GM21367 (cell line): ENCODE measurements around the gene MAP4K3.
"Not testable (repeated sequence)": the region's sequence is repeated elsewhere in the genome, so short reads cannot be mapped to it uniquely, and the experiment has no call there.

ENCODE experiments used
- ATAC-seq: cut with Tn5 transposase; IDR thresholded peaks from one replicate; pipeline ENCODE4 v1.9.1; 2021; ENCODE audit not compliant: unreplicated experiment

MAP4K3 gene

DNA sequence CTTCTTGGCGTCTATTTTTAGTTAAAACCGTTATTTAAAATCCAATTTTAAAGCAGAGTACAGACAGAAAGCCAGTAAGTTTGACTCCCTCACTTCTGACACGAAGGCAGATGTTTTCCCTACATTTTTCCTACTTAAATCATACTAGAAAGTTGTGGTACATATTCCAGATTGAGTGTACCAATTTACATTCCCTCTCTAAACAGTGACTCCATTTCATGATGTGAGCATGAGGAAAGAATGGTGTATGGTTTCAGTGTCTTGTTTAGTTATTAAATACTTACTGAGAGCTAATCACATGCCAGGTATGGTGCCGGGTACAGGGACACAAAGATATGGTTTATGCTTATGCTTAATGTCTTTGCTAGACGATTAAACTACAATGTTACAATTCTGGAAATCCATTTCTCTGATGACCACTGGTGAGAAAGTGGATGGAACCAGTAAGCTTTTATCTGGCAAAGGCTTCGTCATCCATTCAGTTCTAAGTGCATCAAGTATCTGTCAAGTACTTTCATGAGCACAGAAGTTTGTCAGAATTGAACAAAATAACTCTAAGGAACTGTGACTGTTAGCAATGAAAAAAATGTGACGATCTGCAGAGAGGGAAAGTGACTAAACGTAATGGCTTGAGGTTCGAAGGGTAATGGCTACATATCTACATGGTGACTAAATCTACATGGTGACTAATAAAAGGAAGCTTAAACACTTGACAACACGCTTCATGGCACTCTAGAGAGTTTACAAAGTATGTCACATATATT, 25.7 kb downstream of the MAP4K3 start:
- no peak for ATAC-seq

DNA sequence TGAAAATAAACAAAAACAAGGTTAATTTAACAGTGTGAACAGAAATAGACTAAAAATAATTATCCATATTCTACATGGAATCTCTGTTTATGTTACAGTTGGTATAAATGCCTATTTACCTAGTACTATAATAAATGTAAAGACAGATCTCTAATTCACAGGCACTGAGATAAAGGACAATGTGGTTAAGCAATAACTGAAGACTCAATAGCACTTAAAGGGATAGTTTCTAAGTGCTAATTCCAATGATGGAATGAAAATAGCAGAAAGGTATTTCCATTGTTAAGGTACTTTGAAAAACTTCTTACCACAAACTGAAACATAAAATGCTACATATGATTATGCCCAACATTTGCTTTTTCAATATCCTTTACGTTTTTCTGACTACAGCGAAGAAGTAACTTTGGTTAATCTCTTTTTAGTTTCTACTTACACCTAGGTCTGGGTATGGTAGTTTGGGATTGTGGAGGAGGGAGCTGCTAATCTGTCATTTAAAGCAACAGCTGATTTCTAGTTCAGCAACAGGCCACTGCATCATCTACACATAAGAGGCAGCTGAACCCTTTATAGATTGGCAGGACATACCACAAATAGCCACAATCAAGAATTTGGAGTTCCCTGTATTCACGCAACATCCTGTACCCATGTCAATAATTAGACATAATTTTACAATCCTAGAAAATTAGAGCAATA, 27.2 kb downstream of the MAP4K3 start:
- ATAC-seq = no peak

DNA sequence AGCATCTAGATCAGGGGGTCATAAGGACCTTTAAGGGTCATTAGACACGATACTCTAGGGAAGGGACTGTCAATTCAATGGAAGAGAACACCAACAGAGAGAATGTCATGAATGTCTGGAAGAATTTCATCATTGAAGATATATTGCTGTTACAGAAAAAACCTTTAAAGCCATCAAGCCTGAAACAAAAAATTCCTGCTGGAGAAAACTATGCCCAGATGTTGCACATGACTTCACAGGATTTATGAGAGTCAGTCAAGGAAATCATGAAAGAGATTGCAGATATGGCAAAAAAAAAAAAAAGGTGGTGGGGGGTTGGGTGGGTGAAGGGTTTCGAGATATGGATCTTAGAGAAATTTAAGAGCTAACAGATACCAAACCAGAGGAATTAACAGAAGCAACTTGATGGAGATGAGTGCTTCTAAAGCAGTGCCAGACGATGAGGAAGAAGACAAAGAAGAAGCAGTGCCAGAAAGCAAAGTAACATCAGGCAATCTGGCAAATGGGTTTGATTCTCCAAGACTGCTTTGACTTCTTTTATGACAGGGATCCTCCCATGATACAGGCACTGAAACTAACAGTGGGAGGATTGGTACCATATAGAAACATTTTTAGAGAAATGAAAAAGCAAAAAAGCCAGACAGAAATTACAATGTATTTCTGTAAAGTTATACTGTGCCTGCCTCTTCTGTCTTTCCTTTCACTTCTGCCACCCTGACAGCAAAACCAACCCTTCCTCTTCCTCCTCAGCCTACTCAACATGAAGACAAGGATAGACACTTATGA, 28.5 kb downstream of the MAP4K3 start:
- peak; percentile 53 for ATAC-seq

DNA sequence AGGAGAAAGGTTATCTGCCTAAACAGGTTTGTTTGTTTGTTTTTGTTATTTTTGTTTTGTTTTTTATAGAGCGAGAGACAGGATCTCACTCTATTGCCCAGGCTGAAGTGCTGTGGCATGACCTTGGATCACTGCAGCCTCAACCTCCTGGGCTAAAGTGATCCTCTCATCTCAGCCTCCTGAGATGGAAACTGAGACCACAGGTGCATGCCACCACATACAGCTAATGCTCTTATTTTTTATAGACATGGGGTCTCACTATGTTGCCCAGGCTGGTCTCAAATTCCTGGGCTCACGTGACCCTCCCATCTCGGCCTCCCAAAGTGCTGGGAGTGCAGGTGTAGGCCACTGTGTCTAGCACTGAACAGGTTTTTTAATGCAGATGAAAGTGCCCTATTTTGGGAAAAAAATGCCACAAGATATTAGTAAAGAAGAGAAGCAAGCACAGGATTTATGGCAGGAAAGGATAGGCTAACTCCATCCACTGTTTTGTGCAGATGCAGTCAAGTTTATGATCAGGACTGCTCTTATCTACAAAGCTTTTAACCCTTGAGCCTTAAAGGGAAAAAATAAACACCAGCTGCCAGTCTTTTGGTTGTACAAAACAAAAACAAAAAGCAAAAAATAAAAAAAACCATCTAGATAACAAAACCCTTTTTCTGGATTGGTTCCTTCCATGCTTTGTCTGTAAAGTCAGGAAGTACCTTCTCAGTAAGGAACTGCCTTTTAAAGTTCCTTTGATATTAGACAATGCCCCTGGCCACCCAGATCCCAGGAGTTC, 29.4 kb downstream of the MAP4K3 start:
- ATAC-seq = no peak

- no peak for ATAC-seq
Observed at GRCh38 chr2:39405364-39405763, 31.7 kb downstream of the MAP4K3 start.

DNA sequence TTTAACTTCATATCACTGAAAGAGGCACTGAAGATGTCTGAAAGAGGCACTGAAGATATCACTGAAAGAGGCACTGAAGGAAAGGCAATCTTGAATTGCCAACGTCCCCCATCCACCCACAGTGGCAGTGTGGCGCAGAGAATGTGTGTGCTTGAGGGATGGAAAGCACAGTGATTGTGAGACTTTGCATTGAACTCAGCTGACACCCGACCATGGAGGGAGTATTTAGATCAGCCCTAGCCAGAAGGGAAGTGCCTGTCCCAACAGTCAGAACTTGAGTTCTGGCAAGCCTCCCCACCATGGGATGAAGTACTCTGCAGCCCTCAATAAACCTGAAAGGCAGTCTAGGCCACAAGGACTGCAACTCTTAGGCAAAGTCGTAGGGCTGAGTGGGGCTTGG, 33.8 kb downstream of the MAP4K3 start:
- no peak for ATAC-seq

- ATAC-seq = no peak
Observed at GRCh38 chr2:39401319-39401718, 35.8 kb downstream of the MAP4K3 start.

DNA sequence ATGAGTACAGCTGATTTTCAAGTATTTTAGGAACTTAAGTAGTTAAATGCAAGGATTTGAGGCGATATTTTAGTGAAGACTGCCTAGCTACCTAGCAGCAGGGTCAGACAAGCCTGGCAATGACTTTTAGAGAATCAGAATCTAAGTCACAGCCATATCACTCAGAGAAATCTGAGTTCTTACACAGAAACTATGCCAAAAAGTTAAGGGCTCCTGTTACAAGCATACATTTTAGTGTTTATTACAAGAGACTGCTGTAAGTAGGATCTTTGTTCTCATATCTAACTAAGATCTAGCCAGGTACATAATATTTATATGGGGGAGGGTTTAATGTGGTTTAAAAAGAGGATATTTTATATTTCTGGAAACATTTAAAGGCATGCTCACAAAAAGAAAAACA, 37.5 kb downstream of the MAP4K3 start:
- ATAC-seq = no peak

- no peak for ATAC-seq
Observed at GRCh38 chr2:39395313-39395712, 41.8 kb downstream of the MAP4K3 start.

DNA sequence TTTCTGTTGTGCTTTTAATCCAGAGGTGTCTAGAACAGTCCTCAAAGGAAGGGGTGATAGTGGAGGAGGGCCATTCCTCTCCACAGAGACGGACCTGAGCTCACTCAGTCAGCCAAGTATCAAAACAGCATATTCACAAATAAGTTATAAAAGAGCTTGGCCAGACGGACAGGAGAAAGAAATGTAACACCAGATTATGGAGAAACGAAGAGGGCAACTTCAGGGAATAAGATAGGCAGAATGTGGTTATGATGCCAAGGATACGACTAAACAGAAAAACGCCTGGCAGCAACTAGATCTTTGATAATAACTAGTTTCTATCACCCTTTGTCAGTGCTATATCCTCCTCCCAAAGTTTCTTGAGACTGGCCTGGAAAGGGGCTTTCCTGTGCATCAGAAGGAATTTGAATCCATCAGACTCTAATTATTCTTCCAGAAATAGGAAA, 42.5 kb downstream of the MAP4K3 start:
- ATAC-seq = no peak

DNA sequence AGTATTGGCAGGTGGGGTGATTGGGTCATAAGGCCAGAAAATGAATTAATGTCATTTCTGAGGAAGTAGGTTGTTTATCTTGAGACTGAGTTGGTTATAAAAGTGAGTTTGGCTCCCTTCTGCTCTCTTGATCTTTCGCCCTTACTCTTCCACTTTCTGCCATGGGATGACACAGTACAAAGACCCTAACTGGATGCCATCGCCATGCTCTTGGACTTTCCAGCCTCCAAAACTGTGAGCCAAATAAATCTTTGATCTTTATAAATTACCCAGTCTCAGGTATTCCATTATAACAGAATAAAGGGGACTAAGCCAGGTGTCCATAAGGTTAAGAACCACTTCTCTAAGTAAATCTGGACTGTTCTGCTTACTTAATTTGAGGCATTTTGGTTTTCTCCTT, 44.4 kb downstream of the MAP4K3 start:
- no peak for ATAC-seq

- ATAC-seq = no peak
Observed at GRCh38 chr2:39390216-39390615, 46.9 kb downstream of the MAP4K3 start.

DNA sequence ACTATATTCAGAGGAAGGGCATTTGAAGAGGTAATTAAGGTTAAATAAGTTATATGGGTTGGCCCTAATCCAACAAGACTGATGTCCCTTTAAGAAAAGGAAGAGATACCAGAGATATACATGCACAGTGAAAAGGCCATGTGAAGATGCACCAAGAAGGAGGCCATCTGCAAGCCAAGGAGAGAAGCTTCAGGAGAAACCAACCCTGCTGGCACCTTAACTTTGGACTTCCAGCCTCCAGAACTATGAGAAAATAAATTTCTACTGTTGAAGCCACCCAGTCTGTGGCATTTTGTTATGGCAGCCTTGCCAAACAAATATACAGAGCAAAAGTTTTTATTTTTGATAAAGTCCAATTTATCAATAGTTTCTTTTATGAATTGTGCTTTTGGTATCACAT, 51.0 kb downstream of the MAP4K3 start:
- no peak for ATAC-seq

GRCh38 chr2:39385172-39385571, 51.9 kb downstream of the MAP4K3 start:
- ATAC-seq = no peak

DNA sequence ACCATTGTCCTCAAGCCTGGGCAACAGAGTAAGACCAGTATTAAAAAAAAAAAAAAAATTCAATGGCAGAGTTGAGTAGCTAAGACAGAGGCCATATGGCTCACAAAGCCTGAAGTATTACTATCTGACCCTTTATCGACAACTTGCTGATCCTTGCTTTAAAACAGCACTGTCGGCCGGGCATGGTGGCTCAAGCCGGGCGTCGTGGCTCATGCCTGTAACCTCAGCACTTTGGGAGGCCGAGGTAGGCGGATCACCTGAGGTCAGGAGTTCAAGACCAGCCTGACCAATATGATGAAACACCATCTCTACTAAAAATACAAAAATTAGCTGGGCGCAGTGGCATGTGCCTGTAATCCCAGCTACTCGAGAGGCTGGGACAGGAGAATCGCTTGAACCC, 53.0 kb downstream of the MAP4K3 start:
- not testable (repeated sequence) for ATAC-seq

GRCh38 chr2:39383146-39383545, 53.9 kb downstream of the MAP4K3 start:
- ATAC-seq = no peak

- ATAC-seq = no peak
Observed at GRCh38 chr2:39381653-39382052, 55.4 kb downstream of the MAP4K3 start.

DNA sequence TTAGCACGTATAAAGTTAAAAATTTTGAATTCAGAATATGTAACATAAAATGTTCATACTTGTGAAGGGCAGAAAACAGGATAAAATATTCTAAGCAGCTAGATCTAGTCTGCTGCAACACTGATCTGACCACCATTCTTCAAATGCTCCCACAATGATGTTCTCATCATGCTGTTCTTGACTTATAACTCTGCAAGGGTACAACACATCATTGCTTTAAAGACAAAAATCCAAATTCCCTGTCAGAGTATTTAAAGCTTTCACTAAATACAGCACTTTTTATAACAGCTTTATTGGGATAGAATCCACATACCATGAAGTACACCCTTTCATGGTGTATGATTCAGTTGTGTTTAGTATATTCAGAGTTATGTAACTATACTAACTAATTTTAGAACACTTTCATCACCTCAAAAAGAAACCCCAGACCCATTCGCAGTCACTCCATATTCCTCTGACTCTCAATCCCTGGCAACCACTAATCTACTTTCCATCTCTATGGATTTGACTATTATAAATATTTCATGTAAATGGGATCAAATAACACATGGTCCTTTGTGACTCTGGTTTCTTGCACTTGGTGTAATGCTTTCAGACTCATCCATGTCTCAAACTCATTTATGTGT, 56.4 kb downstream of the MAP4K3 start:
- no peak for ATAC-seq

DNA sequence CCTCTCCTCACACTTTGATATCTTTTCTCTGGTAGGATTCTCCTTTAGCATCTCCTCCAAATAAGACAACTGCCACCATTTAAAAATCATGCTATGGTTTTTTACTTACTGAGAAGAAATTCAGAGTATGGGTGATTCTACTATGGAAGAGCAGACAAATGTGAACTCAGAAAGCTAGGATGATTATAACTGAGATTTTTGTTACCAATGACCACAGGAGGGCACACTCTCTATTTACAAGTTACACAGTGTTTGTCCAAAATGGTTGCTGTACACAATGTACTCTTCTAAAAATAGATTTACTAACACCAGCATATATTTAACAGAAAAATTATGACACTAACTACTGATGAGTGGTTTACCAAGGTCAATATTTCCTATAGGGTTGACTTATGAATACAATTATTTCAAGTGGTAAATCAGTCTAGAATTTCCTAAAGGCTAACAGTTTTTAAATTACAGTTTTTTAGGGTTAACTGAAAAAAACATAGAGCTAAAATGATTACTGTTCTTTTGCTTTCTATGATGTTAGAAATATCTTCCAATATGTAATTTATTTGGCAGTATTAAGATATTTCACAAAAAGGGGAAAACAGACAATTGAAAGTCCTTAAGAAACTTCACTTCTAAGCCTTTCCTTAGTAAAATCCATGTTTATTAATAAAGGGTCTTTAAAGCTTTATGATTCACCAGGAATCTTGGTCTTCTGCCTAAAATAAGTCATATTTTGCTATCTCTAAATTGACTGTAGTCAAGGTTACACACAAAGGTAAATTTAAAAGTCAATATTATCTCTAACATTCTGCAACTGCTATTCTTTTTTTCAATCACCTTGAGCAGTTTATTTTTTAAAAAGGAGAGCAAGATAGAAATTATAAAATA, 57.2 kb downstream of the MAP4K3 start:
- peak; percentile 61 for ATAC-seq

- no peak for ATAC-seq
Observed at GRCh38 chr2:39378968-39379367, 58.1 kb downstream of the MAP4K3 start.
